Kidney (tissue), 14 donors: ENCODE measurements around the gene FAM120B. TPM values are rescaled to one million over a fixed set of nuclear protein-coding genes. Genes with fewer than 3 reads are reported as not detected.

Experiments used
- DNase-seq, 5 donors: peaks; one replicate each; pipeline ENCODE4 v3.0.0-alpha.2; 2013 to 2020
- FAIRE-seq: peaks from 2 replicates; lab custom pipeline; 2012; peaks lifted over from hg19 to GRCh38; lab: Jason Lieb, UNC
- H3K27ac ChIP-seq, 2 donors: one replicate each; pipeline ENCODE4 v1.7.0; 2013; ENCODE audit warnings: low read depth in 2 of 2, low read length in 2 of 2, inconsistent platforms in 1 of 2
- H3K27me3 ChIP-seq: one replicate; pipeline ENCODE4 v1.7.1; 2013; ENCODE audit warnings: low read length, inconsistent platforms; ENCODE audit not compliant: control insufficient read depth, insufficient read depth
- H3K36me3 ChIP-seq, 3 donors: one replicate each; pipeline versions ENCODE4 v1.7.0 to v1.7.1; 2013; ENCODE audit warnings: low read length in 3 of 3, control low read depth in 1 of 3, inconsistent platforms in 1 of 3; ENCODE audit not compliant: insufficient read depth in 3 of 3, control insufficient read depth in 2 of 3
- H3K4me1 ChIP-seq, 3 donors: one replicate each; pipeline versions ENCODE4 v1.7.0 to v1.7.1; 2013; ENCODE audit warnings: low read length in 3 of 3, inconsistent platforms in 1 of 3, low read depth in 1 of 3; ENCODE audit not compliant: control insufficient read depth in 2 of 3, insufficient read depth in 2 of 3
- H3K4me3 ChIP-seq, 3 donors: one replicate each; pipeline versions ENCODE4 v1.7.0 to v1.8.1; 2013; ENCODE audit warnings: low read length in 3 of 3, control low read depth in 1 of 3, inconsistent platforms in 1 of 3
- H3K9ac ChIP-seq, 3 donors: one replicate each; pipeline versions ENCODE4 v1.7.0 to v1.7.1; 2013; ENCODE audit warnings: low read length in 3 of 3, control low read depth in 1 of 3, inconsistent platforms in 1 of 3
- H3K9me3 ChIP-seq, 3 donors: one replicate each; pipeline versions ENCODE4 v1.7.0 to v1.7.1; 2013; ENCODE audit warnings: low read length in 3 of 3, control low read depth in 1 of 3, inconsistent platforms in 1 of 3; ENCODE audit not compliant: control insufficient read depth in 2 of 3, insufficient read depth in 1 of 3
- CTCF ChIP-seq: IDR thresholded peaks from 3 replicates; pipeline ENCODE4 v1.5.1; 2012; ENCODE audit warnings: mild to moderate bottlenecking, moderate library complexity, borderline replicate concordance; ENCODE audit not compliant: insufficient read depth; ENCODE audit errors: extremely low read depth
- intact Hi-C: fragments of 100-400 bp; cut with DNase I; formaldehyde crosslinking; loops from one replicate; pipeline ENCODE4 v1.11.1; 2022
- polyA plus RNA-seq: library from polyadenylated mRNA; stranded (reverse); fragments of 350-450 nt; fragmentation: Illumina TruSeq; extraction: RNeasy Lipid Tissue Mini Kit (QIAGEN cat#74804); gene quantifications from one replicate; pipeline ENCODE4 v1.2.3, GENCODE V29; 2014; ENCODE audit warnings: low read depth, low replicate concordance; ENCODE audit not compliant: insufficient read depth
- total RNA-seq: library from RNA; stranded (reverse); fragmentation: NEBNext Ultra II Directional; extraction: Animal tissue kit (Norgen Biotek cat#: 25700); gene quantifications from one replicate; pipeline ENCODE4 v1.2.1, GENCODE V29; 2021
- donor health status: control.
- donor health status: control.
- donor health status: control.
- donor health status: control.
- donor health status: control.
- donor health status: DM: yes; HTN: yes; CAD: no.
- donor health status: Normal renal cell carcinoma (clear cell type).

The FAM120B gene
- total and polyA plus RNA-seq, 2 donors from 2014 or later, result 16.5 to 34.8 TPM

DNA sequence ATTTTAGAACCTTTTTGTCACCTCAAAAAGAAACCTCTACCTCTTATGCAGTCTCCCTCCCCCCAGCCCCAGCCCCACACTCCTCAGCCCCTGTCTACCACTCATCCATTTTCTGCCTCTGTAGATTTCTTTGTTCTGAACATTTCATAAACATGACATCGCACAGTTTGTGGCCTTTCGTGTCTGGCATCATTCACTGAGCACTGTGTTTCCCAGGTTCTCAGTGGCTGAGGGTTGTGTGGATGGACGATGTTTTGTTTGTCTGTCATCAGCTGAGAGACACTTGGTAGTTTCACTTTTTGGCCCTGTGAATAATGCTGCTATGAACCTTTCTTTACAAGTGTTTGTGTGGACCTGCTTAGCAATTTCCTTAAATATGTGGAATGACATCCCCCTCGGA, 64.5 kb downstream of the FAM120B start:
- intact Hi-C loops, result no loop called here
- Histone ChIP-seq H3K4me3 (no peak overlapping the region), H3K9me3 (no peaks in the 10 kb centered on the region), H3K36me3 (peaks cover 0 to 15% (median 7%) of the 10 kb centered on the region in 3 donors), H3K4me1 (no peaks in the 10 kb centered on the region), H3K27ac (no peak overlapping the region), H3K9ac (no peak overlapping the region), H3K27me3 (no peaks in the 10 kb centered on the region)
- DNase-seq, result no peak
- TF ChIP-seq CTCF, result no peak
- FAIRE-seq, result no peak

- FAIRE-seq, result no peak
Measured at GRCh38 chr6:170371588-170371987, 65.0 kb downstream of the FAM120B start.

GRCh38 chr6:170372380-170373325, 66.1 kb downstream of the FAM120B start:
- DNase-seq (no peak), FAIRE-seq (no peak)
- Histone ChIP-seq H3K36me3 (peaks cover 0 to 10% (median 5%) of the 10 kb centered on the region in 3 donors), H3K27me3 (no peaks in the 10 kb centered on the region), H3K4me1 (no peaks in the 10 kb centered on the region), H3K9ac (no peak overlapping the region), H3K4me3 (no peak overlapping the region), H3K27ac (no peak overlapping the region), H3K9me3 (no peaks in the 10 kb centered on the region)
- TF ChIP-seq CTCF, result no peak
- intact Hi-C loops, result no loop called here

More at GRCh38 chr6:170371588-170371987, 65.0 kb downstream of the FAM120B start:
- Histone ChIP-seq H3K9me3 (no peaks in the 10 kb centered on the region), H3K4me1 (no peaks in the 10 kb centered on the region), H3K27ac (no peak overlapping the region), H3K9ac (no peak overlapping the region), H3K27me3 (no peaks in the 10 kb centered on the region), H3K4me3 (no peak overlapping the region), H3K36me3 (peaks cover 0 to 15% (median 7%) of the 10 kb centered on the region in 3 donors)
- DNase-seq, result peak in 1 of 5 donors; percentile 16
- intact Hi-C loops, result no loop called here
- no peak for TF ChIP-seq CTCF
